ENCODE results near the gene ELP1.

- TF ChIP-seq EZH2 (IDR thresholded peaks at IDR 0.05; ENCODE audit: low read depth, unreplicated experiment) = no peak
- no peak for TF ChIP-seq CTCF (conservative IDR thresholded peaks at IDR 0.05; ENCODE audit: low read depth in 2 of 2)
- no peak for TF ChIP-seq EZH2phosphoT487 (IDR thresholded peaks at IDR 0.05; ENCODE audit: unreplicated experiment)
- no peak for TF ChIP-seq STAT1 (IDR thresholded peaks at IDR 0.05; ENCODE audit: unreplicated experiment)
- TF ChIP-seq ETS1 (IDR thresholded peaks at IDR 0.05) = no peak
- no peak for TF ChIP-seq POLR2AphosphoS5 (IDR thresholded peaks at IDR 0.05; ENCODE audit: low read depth)
- no peak for TF ChIP-seq REST (IDR thresholded peaks at IDR 0.05; ENCODE audit: unreplicated experiment)
- no peak for TF ChIP-seq JUNB (IDR thresholded peaks at IDR 0.05; ENCODE audit: unreplicated experiment)
- TF ChIP-seq CREB1 (CRISPR knock-in tag; IDR thresholded peaks at IDR 0.05; ENCODE audit: low read depth) = no peak
- TF ChIP-seq ZNF331 (CRISPR knock-in tag; IDR thresholded peaks at IDR 0.05; ENCODE audit: low read depth) = no peak
- TF ChIP-seq, protein P1, sequence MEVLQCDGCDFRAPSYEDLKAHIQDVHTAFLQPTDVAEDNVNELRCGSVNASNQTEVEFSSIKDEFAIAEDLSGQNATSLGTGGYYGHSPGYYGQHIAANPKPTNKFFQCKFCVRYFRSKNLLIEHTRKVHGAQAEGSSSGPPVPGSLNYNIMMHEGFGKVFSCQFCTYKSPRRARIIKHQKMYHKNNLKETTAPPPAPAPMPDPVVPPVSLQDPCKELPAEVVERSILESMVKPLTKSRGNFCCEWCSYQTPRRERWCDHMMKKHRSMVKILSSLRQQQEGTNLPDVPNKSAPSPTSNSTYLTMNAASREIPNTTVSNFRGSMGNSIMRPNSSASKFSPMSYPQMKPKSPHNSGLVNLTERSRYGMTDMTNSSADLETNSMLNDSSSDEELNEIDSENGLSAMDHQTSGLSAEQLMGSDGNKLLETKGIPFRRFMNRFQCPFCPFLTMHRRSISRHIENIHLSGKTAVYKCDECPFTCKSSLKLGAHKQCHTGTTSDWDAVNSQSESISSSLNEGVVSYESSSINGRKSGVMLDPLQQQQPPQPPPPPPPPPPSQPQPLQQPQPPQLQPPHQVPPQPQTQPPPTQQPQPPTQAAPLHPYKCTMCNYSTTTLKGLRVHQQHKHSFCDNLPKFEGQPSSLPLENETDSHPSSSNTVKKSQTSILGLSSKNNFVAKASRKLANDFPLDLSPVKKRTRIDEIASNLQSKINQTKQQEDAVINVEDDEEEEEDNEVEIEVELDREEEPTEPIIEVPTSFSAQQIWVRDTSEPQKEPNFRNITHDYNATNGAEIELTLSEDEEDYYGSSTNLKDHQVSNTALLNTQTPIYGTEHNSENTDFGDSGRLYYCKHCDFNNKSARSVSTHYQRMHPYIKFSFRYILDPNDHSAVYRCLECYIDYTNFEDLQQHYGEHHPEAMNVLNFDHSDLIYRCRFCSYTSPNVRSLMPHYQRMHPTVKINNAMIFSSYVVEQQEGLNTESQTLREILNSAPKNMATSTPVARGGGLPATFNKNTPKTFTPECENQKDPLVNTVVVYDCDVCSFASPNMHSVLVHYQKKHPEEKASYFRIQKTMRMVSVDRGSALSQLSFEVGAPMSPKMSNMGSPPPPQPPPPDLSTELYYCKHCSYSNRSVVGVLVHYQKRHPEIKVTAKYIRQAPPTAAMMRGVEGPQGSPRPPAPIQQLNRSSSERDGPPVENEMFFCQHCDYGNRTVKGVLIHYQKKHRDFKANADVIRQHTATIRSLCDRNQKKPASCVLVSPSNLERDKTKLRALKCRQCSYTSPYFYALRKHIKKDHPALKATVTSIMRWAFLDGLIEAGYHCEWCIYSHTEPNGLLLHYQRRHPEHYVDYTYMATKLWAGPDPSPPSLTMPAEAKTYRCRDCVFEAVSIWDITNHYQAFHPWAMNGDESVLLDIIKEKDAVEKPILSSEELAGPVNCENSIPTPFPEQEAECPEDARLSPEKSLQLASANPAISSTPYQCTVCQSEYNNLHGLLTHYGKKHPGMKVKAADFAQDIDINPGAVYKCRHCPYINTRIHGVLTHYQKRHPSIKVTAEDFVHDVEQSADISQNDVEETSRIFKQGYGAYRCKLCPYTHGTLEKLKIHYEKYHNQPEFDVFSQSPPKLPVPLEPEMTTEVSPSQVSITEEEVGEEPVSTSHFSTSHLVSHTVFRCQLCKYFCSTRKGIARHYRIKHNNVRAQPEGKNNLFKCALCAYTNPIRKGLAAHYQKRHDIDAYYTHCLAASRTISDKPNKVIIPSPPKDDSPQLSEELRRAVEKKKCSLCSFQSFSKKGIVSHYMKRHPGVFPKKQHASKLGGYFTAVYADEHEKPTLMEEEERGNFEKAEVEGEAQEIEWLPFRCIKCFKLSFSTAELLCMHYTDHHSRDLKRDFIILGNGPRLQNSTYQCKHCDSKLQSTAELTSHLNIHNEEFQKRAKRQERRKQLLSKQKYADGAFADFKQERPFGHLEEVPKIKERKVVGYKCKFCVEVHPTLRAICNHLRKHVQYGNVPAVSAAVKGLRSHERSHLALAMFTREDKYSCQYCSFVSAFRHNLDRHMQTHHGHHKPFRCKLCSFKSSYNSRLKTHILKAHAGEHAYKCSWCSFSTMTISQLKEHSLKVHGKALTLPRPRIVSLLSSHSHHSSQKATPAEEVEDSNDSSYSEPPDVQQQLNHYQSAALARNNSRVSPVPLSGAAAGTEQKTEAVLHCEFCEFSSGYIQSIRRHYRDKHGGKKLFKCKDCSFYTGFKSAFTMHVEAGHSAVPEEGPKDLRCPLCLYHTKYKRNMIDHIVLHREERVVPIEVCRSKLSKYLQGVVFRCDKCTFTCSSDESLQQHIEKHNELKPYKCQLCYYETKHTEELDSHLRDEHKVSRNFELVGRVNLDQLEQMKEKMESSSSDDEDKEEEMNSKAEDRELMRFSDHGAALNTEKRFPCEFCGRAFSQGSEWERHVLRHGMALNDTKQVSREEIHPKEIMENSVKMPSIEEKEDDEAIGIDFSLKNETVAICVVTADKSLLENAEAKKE (CRISPR knock-in tag; IDR thresholded peaks at IDR 0.05) = no peak
Observed at GRCh38 chr9:108963459-108964143, 29.7 kb upstream of the ELP1 start.

All from GM23338 (cell line).